GM21381 (cell line): ENCODE results near the gene PTPRG.
"Not testable (repeated sequence)": the region's sequence is repeated elsewhere in the genome, so short reads cannot be mapped to it uniquely, and the experiment has no call there.

Experiments
- ATAC-seq: cut with Tn5 transposase; IDR thresholded peaks from one replicate; pipeline ENCODE4 v1.9.1; 2021; ENCODE audit warnings: mild to moderate bottlenecking, moderate library complexity; ENCODE audit not compliant: unreplicated experiment

Gene PTPRG

GRCh38 chr3:61715886-61716527 lies 154.6 kb downstream of the PTPRG start:
- no peak for ATAC-seq

GRCh38 chr3:61716693-61717092 lies 155.3 kb downstream of the PTPRG start:
- ATAC-seq = not testable (repeated sequence)

DNA sequence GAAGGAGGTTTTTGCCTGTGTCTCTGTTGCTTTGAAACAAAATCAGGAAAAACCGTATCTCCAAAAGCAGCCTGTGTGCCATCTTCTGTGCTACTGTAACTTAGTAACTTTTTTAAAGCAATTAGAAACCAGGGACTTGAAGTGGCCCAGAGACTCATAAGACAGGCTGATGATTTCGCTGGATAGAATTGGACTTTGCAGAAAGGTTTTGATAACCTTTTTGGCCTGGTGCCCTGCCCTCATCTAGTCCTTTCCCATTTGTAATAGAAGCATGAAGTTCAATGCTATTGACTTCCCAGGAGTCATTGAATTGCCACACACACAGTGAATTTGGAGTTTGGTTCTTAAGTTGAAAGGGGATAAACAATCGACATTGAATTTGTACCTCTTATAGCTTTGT lies 157.2 kb downstream of the PTPRG start:
- no peak for ATAC-seq

GRCh38 chr3:61719278-61719977 lies 158.1 kb downstream of the PTPRG start:
- ATAC-seq = no peak

DNA sequence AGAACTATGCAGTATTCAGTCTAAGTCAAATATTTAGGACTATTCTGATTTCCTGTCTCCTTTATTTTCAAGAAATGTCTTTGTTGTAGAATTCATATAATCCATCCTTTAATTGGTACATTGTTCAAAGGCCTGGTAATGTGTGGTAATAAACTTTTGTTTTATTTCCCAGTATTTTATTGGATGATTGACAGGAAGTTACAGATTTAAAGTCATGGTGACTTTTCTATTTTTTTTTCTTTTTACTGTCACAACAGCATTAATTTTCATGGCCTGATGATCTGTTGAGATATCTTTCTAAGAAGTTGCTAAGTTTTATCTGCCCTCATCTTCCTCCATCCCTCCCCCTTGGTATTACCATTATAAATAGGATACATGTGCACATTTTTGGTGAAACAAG lies 161.7 kb downstream of the PTPRG start:
- no peak for ATAC-seq

- peak; percentile 80 for ATAC-seq
Observed at GRCh38 chr3:61724183-61724582, 162.8 kb downstream of the PTPRG start.

GRCh38 chr3:61724801-61725200 lies 163.4 kb downstream of the PTPRG start:
- ATAC-seq = no peak

GRCh38 chr3:61725851-61726333 lies 164.5 kb downstream of the PTPRG start:
- ATAC-seq = no peak

- ATAC-seq = no peak
Observed at GRCh38 chr3:61727435-61727834, 166.1 kb downstream of the PTPRG start.

GRCh38 chr3:61729038-61729634 lies 167.8 kb downstream of the PTPRG start:
- ATAC-seq = no peak

DNA sequence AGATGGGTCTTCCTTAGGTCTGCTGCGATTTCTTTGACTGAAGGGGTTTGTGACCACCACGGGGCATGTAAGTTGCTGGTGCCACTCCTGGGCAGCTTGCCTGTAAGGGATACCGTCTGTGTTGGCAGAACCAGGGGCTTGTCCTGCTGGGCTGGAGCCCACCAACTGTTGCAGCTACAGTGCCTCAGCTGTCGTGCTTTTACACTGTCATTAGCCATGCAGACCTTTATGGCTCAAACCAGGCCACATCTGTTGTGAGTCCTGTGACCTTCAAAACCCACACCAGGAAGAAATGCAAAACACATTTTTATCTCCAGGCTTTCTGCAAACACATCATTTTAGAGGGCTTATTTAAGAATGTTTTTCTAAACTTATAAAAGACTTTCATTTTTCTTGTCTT lies 168.7 kb downstream of the PTPRG start:
- no peak for ATAC-seq

DNA sequence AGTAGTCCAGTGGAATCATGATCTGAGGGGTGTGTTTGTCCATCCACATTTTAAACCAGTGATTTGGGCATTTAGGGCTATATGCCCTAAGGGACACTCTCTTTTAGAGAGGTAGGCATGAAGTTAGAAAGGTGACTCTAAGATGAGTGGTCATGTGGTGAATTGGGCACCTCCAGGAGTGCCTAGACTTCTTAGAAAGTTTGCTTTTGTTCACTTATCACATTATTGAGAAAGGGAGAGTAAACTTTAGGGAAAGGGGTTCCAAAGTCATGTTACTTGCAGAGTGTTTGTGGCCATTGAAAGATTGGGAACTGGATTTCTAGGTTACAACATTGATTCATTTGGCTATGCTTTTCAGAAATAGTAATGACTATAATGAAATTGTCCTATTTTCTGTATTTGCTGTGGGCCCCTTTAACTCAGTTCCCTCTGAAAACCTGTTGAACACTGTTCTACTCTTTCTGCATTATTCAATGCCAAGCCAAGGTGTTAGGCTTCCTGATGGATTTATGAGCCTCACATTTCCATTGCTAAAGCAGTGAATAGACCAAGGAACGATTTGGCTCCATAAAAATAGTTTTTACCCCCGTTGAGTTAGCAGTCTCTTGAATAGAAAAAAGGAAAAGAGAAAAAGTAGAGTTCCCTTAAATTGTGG lies 169.3 kb downstream of the PTPRG start:
- ATAC-seq = no peak

DNA sequence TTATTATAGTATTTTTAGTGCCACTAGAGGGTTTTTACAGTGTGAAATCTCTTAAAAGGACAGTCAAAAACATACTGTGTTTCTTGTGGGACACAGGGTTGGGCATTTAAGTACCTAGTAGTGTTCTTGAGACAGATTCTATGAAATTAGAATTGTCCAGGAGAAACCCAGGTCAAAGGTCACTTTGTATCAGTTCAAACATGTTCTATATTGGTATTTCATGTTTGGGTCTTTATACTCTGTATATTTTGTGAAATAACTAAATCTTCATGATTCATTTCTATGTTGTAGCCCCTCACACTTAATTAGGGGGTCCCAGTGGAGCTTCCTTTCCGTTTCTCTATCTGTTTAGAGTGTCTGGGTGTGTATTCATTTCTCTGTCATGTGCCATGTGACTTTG lies 171.6 kb downstream of the PTPRG start:
- no peak for ATAC-seq

- ATAC-seq = no peak
Observed at GRCh38 chr3:61733876-61734275, 172.5 kb downstream of the PTPRG start.

- ATAC-seq = no peak
Observed at GRCh38 chr3:61734749-61735686, 173.6 kb downstream of the PTPRG start.

GRCh38 chr3:61736506-61736905 lies 175.1 kb downstream of the PTPRG start:
- no peak for ATAC-seq

- ATAC-seq = no peak
Observed at GRCh38 chr3:61739640-61740039, 178.3 kb downstream of the PTPRG start.

- no peak for ATAC-seq
Observed at GRCh38 chr3:61740494-61740893, 179.1 kb downstream of the PTPRG start.

GRCh38 chr3:61741551-61741950 lies 180.2 kb downstream of the PTPRG start:
- no peak for ATAC-seq

- no peak for ATAC-seq
Observed at GRCh38 chr3:61742006-61742405, 180.6 kb downstream of the PTPRG start.

- no peak for ATAC-seq
Observed at GRCh38 chr3:61743067-61743466, 181.7 kb downstream of the PTPRG start.
